Stimulated activated CD4-positive, alpha-beta T cell treated with anti-CD3 and anti-CD28 coated beads, TNF-alpha, amount 100 ng/mL, for 24 hours (primary cell): ENCODE results near the gene SAMD8.
A peak's percentile ranks its signal among the peaks of the same experiment; 100 is the strongest.
"Not testable (repeated sequence)": the region's sequence is repeated elsewhere in the genome, so short reads cannot be mapped to it uniquely, and the experiment has no call there.

Experiments
- DNase-seq, 3 experiments: peaks; one replicate each; pipeline ENCODE4 v3.0.0-alpha.2; 2020; ENCODE audit warnings: low read depth in 3 of 3

The SAMD8 gene

GRCh38 chr10:75212343-75212742 is 100.9 kb downstream of the SAMD8 start:
- no peak for DNase-seq

- DNase-seq: no peak
Measured at GRCh38 chr10:75220274-75220673, 108.8 kb downstream of the SAMD8 start.

- not testable (repeated sequence) for DNase-seq
Measured at GRCh38 chr10:75221492-75221891, 110.0 kb downstream of the SAMD8 start.

GRCh38 chr10:75223507-75223906 is 112.1 kb downstream of the SAMD8 start:
- no peak for DNase-seq

- no peak for DNase-seq
Measured at GRCh38 chr10:75226095-75226494, 114.6 kb downstream of the SAMD8 start.

- DNase-seq: no peak
Measured at GRCh38 chr10:75226656-75227055, 115.2 kb downstream of the SAMD8 start.

- no peak for DNase-seq
Measured at GRCh38 chr10:75228278-75228677, 116.8 kb downstream of the SAMD8 start.

- DNase-seq: no peak
Measured at GRCh38 chr10:75228834-75229233, 117.4 kb downstream of the SAMD8 start.

- no peak for DNase-seq
Measured at GRCh38 chr10:75229971-75230370, 118.5 kb downstream of the SAMD8 start.

GRCh38 chr10:75230600-75231038 is 119.2 kb downstream of the SAMD8 start:
- DNase-seq: peak; percentile 85 to 94 (median 93)
